22Rv1 (cell line): Measurements from ENCODE around the gene HRH2.

Source experiments
- CTCF ChIP-seq: fragments of 450-650 bp; IDR thresholded peaks from 2 replicates; pipeline ENCODE4 v1.5.1; 2017; ENCODE audit warnings: mild to moderate bottlenecking
- ZFX ChIP-seq: fragments of 450-650 bp; IDR thresholded peaks from 2 replicates; pipeline ENCODE4 v1.6.1; 2017; ENCODE audit warnings: antibody characterized with exemption, borderline replicate concordance

GRCh38 chr5:175658299-175659145, 651 bp downstream of the HRH2 start:
- TF ChIP-seq CTCF (no peak), ZFX (no peak)
